ENCODE results near the gene AGAP5.
"Not testable (repeated sequence)": the region's sequence is repeated elsewhere in the genome, so short reads cannot be mapped to it uniquely, and the experiment has no call there.

AGAP5 gene

DNA sequence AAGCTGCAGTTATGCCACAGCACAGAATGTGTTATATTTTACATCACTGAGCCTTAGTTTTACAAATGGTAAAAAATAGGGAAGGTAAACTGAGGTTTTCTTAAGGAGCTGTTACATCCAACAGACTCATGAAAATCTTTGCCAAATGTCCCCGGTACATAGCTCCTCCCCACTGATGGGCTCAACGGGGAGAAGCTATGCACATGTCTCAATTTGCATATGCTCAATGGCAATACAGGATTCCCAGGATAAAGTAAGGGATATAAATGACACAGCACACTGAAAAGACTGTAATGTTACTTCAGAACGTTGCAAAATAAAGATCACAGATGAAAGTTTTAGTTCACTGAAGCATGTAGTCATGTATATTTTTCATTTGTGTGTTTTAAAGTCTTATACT, 16.6 kb upstream of the AGAP5 start:
- not testable (repeated sequence) for DNase-seq (ENCODE audit: low spot score)

DNA sequence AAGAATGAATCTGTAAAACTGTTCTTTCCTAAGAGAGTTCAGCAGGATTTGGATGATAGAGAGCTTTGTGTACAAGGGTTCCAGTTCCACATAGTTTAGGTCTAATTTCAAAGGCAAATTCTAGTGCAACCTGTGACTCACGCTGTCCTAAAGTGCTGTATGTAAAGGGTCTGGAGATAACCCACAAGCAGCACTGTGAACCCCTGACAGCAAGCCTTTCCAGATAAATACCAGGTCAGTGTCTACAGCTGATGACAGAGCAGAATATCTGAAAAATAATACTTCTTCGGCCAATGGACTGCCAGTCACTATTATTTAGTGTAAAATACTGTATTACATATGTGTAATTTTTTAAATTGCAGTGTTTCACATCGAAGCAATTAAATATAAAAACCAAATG, 16.0 kb upstream of the AGAP5 start:
- DNase-seq (ENCODE audit: low spot score) = not testable (repeated sequence)

DNA sequence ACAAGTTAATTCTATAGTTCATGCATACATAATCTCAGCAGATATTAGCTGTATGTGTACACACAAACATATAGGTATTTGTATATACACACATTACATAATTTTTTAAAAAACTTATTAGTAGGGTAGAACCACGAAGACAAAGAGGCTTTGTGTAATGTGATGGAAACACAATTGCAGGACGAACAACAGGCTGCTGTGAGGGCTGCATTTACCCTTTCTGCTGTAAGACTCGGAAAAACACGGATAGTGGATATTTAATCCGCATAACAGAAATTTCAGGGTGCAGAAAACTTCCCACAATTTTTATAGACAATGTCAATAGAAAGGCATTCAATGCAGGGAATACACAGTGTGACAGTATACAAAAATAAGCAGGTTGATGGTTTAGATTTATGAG, 13.8 kb upstream of the AGAP5 start:
- not testable (repeated sequence) for DNase-seq (ENCODE audit: low spot score)

DNA sequence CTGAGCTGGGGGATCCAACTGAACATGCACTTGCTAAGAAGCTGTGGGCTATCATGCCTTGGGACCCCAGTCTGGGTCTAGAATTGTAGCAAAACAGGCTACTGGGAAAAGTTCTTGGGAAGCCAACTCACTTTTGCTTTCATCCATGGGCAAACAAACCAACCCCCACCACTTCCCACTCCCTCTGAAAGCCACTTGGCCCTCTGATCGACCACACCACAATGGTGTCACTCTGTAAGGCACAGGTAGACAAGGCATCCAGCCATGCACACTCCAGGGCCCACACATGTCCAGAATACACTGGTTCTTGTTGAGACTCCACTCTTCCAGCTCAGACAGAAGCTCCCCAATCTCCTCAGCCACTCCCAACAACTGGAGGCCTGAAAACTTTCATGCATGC, 10.2 kb upstream of the AGAP5 start:
- not testable (repeated sequence) for DNase-seq (ENCODE audit: low spot score)

DNA sequence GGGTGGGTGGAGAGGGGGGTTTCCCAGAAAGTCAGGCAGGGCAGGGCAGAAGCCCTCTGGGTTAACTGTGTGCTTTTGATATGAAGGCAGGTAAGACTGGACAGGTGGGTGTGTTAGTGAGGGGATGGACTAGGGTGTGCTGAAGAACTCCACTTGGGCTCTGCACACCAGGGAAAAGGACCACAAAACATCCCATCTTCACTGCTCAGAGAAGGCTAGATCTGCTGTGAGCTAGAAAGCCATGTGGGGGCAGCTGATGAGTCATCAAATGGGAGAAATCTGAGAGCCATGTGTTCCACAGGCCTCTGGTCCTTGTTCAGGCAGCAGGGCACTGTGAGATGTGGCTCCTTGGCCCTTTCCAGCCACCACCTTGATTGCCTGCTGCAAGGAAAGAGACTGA, 9.7 kb upstream of the AGAP5 start:
- DNase-seq (ENCODE audit: low spot score) = not testable (repeated sequence)

DNA sequence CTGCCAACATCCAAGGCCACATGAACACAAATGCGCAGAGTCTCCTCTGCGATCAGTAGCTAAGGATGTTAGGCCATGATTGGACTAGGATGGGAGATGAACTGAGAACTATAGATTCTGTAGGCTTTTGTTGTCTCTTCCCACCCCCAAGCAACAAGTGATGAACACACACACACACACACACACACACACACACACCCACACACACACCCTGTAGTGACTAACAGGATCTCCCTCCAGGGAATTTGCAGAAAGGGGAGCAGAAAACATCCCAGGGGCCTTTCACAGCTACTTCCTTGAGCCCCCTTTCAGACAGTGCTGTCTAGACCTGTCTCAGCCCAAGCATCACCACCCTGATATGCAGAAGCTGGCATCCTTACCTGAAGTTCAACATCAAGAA, 8.6 kb upstream of the AGAP5 start:
- DNase-seq (ENCODE audit: low spot score) = not testable (repeated sequence)

DNA sequence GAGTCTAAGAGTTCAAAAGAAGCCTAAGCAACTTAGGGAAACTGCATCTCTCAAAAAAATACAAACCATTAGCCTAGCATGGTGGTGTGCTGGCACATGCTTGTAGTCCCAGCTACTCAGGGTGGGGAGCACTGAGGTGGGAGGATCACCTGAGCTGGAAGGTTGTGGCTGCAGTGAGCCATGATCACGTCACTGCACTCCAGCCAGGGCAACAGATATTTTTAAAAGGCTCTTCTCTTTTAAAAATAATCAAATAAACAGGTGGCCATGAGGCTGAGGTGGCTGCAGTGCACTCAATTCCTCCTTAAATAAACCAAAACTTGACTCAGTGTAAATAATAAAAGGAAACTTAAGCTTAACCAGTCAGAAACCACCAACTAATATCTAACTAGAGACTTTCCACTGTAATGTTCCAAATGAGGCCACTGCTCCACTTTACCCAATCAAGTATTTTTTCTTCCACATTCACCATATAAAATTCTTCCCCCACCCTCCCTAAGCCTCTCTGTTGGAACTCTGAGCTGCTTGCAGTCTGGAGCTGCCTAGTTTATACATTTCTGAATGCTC, 7.7 kb upstream of the AGAP5 start:
- DNase-seq (ENCODE audit: low spot score) = not testable (repeated sequence)

DNA sequence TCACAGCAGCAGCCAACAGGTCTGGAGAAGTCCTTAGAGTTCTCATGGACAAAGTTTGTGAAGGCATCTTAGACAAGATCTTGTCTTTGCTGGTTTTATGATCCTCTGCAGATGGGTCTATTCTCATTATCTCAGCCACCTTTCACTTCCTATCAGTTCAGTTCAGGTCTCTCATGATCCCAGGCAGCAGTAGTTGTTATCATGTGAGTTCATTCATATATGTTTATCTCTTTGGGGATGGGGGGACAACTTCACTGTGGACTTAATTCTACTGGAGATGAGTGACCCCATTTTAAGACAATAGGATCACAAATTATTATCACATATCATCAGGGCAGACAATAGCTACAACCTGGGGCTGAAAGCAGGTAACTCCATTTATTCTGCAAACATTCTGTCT, 6.0 kb upstream of the AGAP5 start:
- DNase-seq (ENCODE audit: low spot score) = not testable (repeated sequence)

DNA sequence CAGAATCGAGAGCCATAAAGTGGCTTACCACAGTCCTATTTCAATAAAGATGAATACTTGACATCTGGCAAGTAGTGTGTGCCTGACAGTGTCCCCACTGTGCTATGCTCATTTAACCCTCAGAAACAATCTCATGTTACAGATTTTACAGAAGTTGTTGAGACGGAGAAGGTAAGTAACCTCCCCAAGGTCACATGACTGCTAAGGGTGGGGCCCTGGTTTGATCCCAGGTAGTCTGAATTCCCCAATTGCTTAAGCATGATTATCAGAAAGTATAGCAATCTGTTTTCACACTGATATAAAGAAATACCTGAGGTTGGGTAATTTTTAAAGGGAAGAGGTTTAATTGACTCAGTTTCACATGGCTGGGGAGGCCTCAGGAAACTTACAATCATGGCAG, 910 bp upstream of the AGAP5 start:
- DNase-seq (ENCODE audit: low spot score) = not testable (repeated sequence)

DNA sequence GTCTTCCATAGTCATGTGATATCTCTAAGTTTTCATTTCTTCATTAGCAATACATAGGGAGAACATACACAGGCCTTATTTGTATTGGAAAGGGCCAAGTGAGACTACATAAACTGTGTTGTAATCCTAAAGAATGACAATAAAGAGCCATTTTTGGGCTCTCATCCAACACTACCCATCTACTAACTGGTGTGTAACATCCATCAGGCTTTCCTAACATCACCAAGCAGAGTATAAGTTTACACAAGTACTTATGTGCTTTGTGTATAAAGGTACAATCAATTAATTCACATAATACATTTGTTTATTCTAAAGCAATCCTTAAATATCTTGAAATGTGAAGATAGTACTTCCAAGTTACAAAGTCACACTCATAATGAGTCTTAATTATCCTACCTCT, 2.6 kb downstream of the AGAP5 start:
- not testable (repeated sequence) for DNase-seq (ENCODE audit: low spot score)

DNA sequence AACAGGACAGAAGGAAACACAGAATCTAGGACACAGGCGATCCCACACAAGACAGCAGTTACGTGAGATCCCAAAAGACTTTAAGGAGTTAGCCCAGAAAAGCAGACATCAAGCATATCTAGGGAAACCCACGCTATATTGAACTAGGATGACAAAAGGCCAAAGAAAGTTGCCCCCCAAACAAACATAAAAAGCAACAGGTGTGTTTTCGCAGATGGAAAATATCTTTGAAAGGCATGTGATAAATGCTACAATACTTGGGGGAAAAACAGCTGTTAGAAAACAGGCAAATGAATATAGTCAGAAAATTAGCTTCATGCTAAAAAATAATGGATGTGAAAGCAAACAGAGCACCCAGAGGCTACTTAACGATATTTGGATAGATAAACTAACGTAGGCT, 7.2 kb downstream of the AGAP5 start:
- not testable (repeated sequence) for DNase-seq (ENCODE audit: low spot score)

DNA sequence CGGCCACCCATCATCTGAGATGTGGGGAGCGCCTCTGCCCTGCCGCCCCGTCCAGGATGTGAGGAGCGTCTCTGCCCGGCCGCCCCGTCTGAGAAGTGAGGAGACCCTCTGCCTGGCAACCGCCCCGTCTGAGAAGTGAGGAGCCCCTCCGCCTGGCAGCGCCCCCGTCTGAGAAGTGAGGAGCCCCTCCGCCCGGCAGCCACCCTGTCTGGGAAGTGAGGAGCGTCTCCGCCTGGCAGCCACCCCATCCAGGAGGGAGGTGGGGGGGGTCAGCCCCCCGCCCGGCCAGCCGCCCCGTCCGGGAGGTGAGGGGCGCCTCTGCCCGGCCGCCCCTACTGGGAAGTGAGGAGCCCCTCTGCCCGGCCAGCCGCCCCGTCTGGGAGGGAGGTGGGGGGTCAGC, 8.3 kb downstream of the AGAP5 start:
- not testable (repeated sequence) for DNase-seq (ENCODE audit: low spot score)

DNA sequence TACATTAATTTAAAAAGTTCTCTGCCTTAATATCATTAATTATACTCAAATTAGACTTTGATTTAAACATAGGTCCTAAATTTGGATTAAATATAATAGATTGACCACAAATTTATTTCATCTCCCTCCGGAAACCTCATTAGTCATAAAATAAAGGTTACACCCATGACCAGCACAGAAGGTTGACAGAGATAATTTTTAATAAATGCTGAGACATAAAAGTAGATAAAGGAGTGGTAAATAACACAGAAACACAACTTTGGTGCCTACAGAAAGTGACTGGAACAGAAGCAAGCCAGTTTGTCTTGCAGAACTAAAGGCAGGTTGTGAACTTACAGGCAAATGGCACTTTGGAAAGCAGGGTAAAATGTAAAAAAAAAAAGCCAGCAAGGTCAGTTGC, 10.3 kb downstream of the AGAP5 start:
- DNase-seq (ENCODE audit: low spot score) = not testable (repeated sequence)

DNA sequence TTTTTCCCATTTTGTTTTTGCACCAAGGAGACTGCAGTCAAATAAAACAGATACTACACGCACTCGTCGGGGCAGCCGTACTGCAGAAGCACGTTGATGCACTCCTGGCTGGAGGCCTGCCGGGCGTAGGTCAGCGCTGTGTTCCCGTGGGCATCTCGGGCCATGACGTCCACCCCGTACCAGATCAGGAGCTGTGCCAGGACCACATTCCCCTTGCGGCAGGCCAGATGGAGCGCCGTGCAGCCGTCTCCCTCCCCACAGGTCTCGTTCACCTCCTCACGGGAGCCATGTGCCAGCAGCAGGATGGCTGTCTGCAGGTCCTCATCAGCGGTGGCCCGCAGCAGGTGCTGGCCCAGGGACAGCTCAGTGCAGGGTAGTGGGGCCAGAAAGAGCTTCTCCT, 23.4 kb downstream of the AGAP5 start:
- DNase-seq (ENCODE audit: low spot score) = not testable (repeated sequence)

DNA sequence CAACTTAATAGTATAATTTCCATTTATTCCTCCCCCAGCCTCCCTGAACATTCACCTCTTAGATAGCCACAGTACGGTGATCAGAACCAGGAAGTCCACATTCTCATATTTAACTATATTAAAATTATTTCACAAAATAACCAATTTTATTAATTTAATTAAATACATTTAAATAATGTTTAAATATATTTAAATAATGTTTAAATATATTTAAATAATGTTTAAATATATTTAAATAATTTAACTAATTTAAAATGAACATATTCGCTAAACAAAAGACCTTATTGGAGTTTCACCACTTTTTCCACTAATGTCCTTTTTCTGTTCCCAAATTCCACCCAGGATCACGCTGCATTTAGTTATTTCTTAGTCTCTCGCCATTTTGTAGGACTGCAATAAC, 29.5 kb downstream of the AGAP5 start:
- DNase-seq (ENCODE audit: low spot score) = not testable (repeated sequence)

DNA sequence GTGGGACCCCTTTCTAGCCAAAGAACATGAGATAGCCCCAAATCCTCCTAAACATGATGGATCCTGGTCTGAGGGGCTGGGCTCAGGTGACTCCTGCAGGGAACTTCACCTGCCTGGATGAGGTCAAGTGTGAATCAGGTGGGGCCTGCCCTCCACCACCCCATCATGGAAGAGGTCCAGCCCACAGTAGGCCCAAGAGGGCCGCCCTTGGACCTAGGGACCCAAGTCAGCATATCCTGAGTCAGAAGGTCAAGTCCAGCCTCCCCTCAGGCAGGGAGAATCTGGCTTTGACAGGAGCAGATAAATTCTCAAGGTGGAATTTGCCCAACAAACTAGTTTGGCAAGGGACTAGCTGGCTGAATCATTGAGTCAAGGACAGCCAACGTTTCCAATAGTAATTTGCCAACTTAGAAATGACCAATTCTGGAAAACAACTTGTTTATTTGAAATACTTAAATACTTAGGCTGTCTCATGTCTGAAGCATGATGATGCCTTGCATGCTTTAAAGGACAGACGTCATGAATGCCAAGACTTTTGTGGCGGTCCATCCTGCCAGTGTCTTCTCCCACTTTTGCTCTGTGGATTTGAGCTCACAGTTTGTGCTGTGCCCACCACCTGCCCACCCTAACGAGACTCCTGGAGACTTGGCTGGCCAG, 31.6 kb downstream of the AGAP5 start:
- DNase-seq (ENCODE audit: low spot score) = not testable (repeated sequence)

DNA sequence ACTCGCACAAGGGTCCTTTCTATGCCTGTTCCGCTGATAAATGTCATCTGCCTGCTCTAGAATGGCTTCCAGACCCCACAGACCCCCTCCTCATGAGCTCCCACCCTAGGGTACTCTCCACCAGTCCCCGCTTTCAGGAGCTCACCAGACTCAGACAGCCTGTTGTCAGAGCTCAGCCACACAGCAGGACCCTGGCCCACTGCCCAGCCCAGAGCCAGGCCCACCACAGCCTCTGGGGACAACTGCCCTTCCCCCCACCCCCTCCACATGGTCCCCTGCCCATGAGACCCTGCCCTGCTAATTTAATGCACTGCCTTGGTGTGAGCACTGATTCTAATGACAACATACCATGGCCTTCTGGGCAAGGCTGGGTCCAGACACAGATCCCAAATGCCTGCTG, 32.3 kb downstream of the AGAP5 start:
- not testable (repeated sequence) for DNase-seq (ENCODE audit: low spot score)

DNA sequence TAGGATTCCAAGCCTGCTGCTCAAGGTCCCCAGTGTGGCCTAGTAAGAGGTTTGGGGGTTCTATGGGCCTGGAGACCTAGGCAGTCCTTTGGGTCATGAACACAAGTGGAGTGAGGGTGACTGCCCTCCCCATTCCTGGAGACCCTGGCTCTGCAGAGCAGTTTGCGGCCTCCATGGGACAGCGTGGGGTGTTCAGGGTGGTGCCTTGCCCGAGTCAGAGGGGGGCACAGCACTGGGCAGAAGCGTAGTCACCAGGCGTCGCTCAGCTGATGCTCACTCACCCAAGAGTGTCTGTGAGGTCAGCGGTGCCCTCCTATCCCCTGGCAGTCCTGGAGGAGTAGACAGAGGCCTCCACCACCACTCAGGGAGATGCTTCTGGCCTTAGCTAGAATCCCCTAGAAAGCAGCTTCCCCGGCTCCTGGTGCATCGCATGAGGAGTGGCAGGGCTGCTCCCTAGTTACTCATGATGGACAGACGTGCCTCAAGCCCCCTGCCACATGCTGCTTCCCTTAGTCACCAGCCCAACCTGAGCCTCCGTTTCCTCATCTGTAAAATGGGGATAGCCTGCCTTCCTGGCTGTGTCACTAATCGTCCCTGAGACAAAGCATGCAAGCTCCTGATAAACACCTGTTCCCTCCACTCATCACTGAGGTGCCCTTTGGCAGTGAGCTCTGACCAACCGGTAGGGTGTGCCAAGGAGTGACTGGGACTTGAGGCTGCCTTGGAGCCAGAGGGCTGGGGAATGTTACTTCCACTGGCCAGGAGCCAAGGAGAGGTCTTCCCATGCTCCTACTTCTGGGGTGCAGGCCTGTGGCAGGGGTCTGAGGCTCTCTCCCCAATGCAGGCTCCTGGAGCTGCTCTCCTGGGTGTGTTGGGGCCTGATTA, 33.5 kb downstream of the AGAP5 start:
- DNase-seq (ENCODE audit: low spot score) = not testable (repeated sequence)

DNA sequence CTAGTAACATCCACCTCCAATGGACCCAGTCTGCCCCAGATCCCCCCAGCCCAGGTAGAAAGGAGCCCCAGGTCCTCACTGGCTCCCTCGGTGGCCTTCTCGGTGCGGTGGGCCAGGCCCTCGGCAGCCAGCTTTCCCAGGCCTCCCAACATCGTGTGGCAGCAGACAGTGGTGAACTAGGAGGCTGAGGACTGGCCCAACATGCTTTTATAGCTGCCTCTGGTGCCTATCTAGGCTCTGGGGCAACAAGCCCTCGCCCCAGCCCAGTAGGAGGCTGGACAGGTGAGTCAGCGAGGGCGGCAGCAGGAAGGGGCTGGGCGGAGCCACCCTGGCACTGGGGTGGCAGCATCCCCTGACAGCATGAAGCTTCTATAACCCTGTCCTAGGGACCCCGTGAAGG, 34.3 kb downstream of the AGAP5 start:
- DNase-seq (ENCODE audit: low spot score) = not testable (repeated sequence)

DNA sequence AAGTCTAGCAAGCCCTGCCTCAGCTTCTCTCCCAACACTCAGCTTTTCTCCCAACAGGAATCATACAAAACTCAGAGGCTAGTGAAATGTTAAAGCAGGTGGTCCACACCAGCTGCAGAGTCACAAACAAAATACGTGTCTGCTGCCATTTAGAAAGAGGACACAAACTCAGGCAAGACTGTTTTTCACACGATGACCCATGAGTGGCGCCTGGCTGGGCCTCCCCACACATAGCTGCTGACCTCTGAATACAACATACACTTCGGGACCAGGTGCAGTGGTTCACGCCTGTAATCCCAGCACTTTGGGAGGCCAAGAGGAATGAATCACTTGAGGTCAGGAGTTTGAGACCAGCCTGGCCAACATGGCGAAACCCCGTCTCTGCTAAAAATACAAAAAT, 35.2 kb downstream of the AGAP5 start:
- not testable (repeated sequence) for DNase-seq (ENCODE audit: low spot score)

DNA sequence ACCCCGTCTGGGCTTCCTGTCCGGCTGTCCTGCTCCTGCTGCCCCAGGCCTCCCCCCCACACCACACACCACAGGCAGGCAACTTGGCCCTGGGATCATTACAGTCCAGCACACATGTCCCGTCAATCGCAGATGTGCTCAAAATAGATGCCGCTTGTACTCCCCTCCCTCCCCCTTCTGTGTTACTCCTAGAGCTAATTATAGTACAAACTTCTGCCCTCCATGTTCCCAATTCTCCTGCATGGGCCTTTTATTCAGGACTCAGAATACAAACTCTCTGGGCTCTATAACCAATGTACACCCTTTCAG, 42.0 kb downstream of the AGAP5 start, which contains the start of gene SYNPO2L:
Gene SYNPO2L, minus strand, starts transcription at position 40 of the 309 bp plus-strand sequence. CDS start 107 bp downstream, outside the sequence.
- no peak for DNase-seq (ENCODE audit: low spot score)

DNA sequence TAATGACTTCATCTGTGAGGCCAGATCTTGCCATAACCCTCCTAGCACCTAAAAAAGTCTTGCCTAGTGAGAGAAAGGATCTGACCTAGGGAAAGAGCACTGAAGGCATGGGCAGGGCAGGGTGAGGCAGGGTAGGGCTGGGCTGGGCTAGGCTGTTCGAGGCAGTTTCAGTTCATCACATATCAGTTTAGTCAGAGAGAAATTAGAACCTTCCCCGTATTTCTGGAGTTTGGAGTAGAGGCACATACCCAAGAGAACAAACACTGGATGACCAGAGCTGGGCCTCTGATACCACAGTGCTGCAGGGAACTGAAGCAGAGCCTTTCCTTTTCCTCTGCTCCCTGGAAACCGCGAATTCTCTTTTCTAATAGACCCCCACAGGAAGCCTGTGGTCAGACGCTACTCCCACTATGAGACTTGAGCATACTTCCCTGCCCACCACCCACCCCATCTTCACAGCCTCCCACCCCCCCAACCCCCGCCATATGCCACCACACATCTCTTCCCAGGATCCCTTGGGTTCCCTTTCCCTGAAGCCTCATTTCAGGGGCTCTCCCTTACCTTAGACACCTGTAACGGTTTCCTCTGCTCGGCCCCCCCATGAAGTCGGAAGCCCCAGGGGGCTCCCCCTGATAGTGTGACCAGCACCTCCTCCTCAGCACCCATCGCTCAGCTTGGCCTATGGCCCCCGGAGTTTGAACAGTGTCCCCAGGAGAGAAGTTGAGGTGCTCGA, 42.5 kb downstream of the AGAP5 start:
- no peak for DNase-seq (ENCODE audit: low spot score)
